Keratinocyte (primary cell): Measurements from ENCODE around the gene SKAP1. TPM values are rescaled to one million over a fixed set of nuclear protein-coding genes. Genes with fewer than 3 reads are reported as not detected.

ENCODE experiments used
- DNase-seq: peaks from one replicate; pipeline ENCODE4 v3.0.0-alpha.2; 2011; ENCODE audit warnings: low read depth, missing footprints, low spot score
- FAIRE-seq: peaks from 2 replicates; lab custom pipeline; 2011; peaks lifted over from hg19 to GRCh38; lab: Jason Lieb, UNC
- H2AFZ ChIP-seq: 2 replicates; pipeline ENCODE4 v1.6.0; 2012; ENCODE audit warnings: low read length, control low read depth, inconsistent platforms; ENCODE audit not compliant: control insufficient read depth
- H3K27ac ChIP-seq: 2 replicates; pipeline ENCODE4 v1.5.1; 2011; ENCODE audit warnings: low read length; ENCODE audit not compliant: control insufficient read depth, insufficient read depth
- H3K27me3 ChIP-seq: 3 replicates; pipeline ENCODE4 v1.6.0; 2011; ENCODE audit warnings: low read length; ENCODE audit not compliant: control insufficient read depth, insufficient read depth; ENCODE audit errors: extremely low read depth
- H3K36me3 ChIP-seq, 2 experiments: 2 replicates in 1 of 2; 3 replicates in 1 of 2; pipeline ENCODE4 v1.5.1; 2011; ENCODE audit warnings: low read length in 2 of 2, mild to moderate bottlenecking in 1 of 2; ENCODE audit not compliant: control insufficient read depth in 2 of 2, insufficient read depth in 2 of 2; ENCODE audit errors: extremely low read depth in 1 of 2
- H3K4me1 ChIP-seq: 3 replicates; pipeline ENCODE4 v1.5.1; 2011; ENCODE audit warnings: low read length; ENCODE audit not compliant: control insufficient read depth, insufficient read depth; ENCODE audit errors: extremely low read depth
- H3K4me2 ChIP-seq: 3 replicates; pipeline ENCODE4 v1.6.0; 2011; ENCODE audit warnings: low read depth, low read length; ENCODE audit not compliant: control insufficient read depth, insufficient read depth; ENCODE audit errors: extremely low read depth
- H3K4me3 ChIP-seq, 3 experiments: fragments of 200-600 bp in 1 of 3; sonication (generic) in 1 of 3; 2 replicates in 2 of 3; 3 replicates in 1 of 3; pipeline ENCODE4 v1.5.1; 2011 to 2016; ENCODE audit warnings: low read length in 3 of 3, mild to moderate bottlenecking in 3 of 3, control low read depth in 2 of 3, inconsistent platforms in 1 of 3, low read depth in 1 of 3, mixed read lengths in 1 of 3, mixed run types in 1 of 3, moderate library complexity in 1 of 3; ENCODE audit not compliant: control insufficient read depth in 2 of 3, insufficient read depth in 2 of 3; ENCODE audit errors: extremely low read depth in 1 of 3
- H3K79me2 ChIP-seq: 2 replicates; pipeline ENCODE4 v1.6.0; 2012; ENCODE audit warnings: low read length; ENCODE audit not compliant: control insufficient read depth, insufficient read depth
- H3K9ac ChIP-seq: 3 replicates; pipeline ENCODE4 v1.6.0; 2011; ENCODE audit warnings: low read length; ENCODE audit not compliant: control insufficient read depth, insufficient read depth; ENCODE audit errors: extremely low read depth
- H3K9me1 ChIP-seq: 3 replicates; pipeline ENCODE4 v1.6.0; 2011; ENCODE audit warnings: low read length; ENCODE audit not compliant: control insufficient read depth, insufficient read depth; ENCODE audit errors: extremely low read depth
- H3K9me3 ChIP-seq: 2 replicates; pipeline ENCODE4 v1.5.1; 2012; ENCODE audit warnings: low read depth, low read length; ENCODE audit not compliant: control insufficient read depth
- H4K20me1 ChIP-seq: 3 replicates; pipeline ENCODE4 v1.6.0; 2011; ENCODE audit warnings: low read length; ENCODE audit not compliant: control insufficient read depth, insufficient read depth; ENCODE audit errors: extremely low read depth
- CTCF ChIP-seq, 3 experiments: IDR thresholded peaks in 1 of 3; conservative IDR thresholded peaks in 1 of 3; optimal IDR thresholded peaks in 1 of 3; 2 replicates in 2 of 3; 3 replicates in 1 of 3; pipeline versions ENCODE3 to v1.5.1; 2011; ENCODE audit warnings: low read length in 3 of 3, mild to moderate bottlenecking in 3 of 3, moderate library complexity in 2 of 3, control low read depth in 1 of 3, inconsistent platforms in 1 of 3; ENCODE audit not compliant: insufficient read depth in 2 of 3; ENCODE audit errors: extremely low read depth in 1 of 3
- EZH2 ChIP-seq: IDR thresholded peaks from one replicate; pipeline ENCODE4 v1.6.1; 2012; ENCODE audit warnings: inconsistent platforms, mild to moderate bottlenecking, low read length, moderate library complexity
- dilution Hi-C: fragments of 300-500 bp; cut with MboI; formaldehyde crosslinking; loops from one replicate; pipeline ENCODE4 v1.7.0; 2020; ENCODE audit warnings: low sequenced_read_pairs; ENCODE audit not compliant: extremely low pct_ligation_motif_present
- polyA plus RNA-seq, 5 experiments: library from polyadenylated mRNA; depleted of rRNA in 3 of 5; stranded (reverse) in 3 of 5; stranded (forward) in 1 of 5; unstranded in 1 of 5; fragments of >200 nt; gene quantifications; 1 replicate in 1 of 5; 2 replicates in 3 of 5; 3 replicates in 1 of 5; pipeline versions ENCODE4 v1.2.1 to v1.2.3, GENCODE V29; 2011 to 2012; ENCODE audit warnings: missing spikeins in 2 of 5, low read depth in 1 of 5, low replicate concordance in 1 of 5

Gene SKAP1
- polyA plus RNA-seq, 1 donor (not counting 4 experiments of a cell fraction or from before 2014, with no cell fraction given): not detected

- Histone ChIP-seq H3K9ac (no peak overlapping the region), H3K9me3 (no peaks in the 10 kb centered on the region), H3K4me3 (no peak overlapping the region), H3K27me3 (peaks cover 37% of the 10 kb centered on the region), H3K36me3 (no peaks in the 10 kb centered on the region), H3K4me2 (no peak overlapping the region), H4K20me1 (no peaks in the 10 kb centered on the region), H3K79me2 (no peaks in the 10 kb centered on the region), H3K4me1 (no peaks in the 10 kb centered on the region), H3K27ac (no peak overlapping the region), H3K9me1 (no peaks in the 10 kb centered on the region), H2AFZ (no peak overlapping the region)
- DNase-seq (no peak), FAIRE-seq (no peak)
- dilution Hi-C loops: no loop called here
- TF ChIP-seq CTCF (optimal IDR thresholded peaks at IDR 0.05 in 1 of 3, IDR thresholded peaks at IDR 0.05 in 1 of 3, conservative IDR thresholded peaks at IDR 0.05 in 1 of 3; ENCODE audit: extremely low read depth in 1 of 3, insufficient read depth in 2 of 3, low read length in 3 of 3): no peak
- TF ChIP-seq EZH2: no peak
Measured at GRCh38 chr17:48198950-48199541, 231.0 kb downstream of the SKAP1 start.

- H3K9me1 ChIP-seq: no peaks in the 10 kb centered on the region
- no peak for FAIRE-seq
- H3K27ac ChIP-seq: no peak overlapping the region
- H3K27me3 ChIP-seq: peaks cover 48% of the 10 kb centered on the region
- H3K4me3 ChIP-seq: no peak overlapping the region
- dilution Hi-C loops: no loop called here
- no peak for TF ChIP-seq CTCF (optimal IDR thresholded peaks at IDR 0.05 in 1 of 3, IDR thresholded peaks at IDR 0.05 in 1 of 3, conservative IDR thresholded peaks at IDR 0.05 in 1 of 3; ENCODE audit: extremely low read depth in 1 of 3, insufficient read depth in 2 of 3, low read length in 3 of 3)
- TF ChIP-seq EZH2: no peak
- no peaks in the 10 kb centered on the region for H3K4me1 ChIP-seq
- no peak for DNase-seq
- H3K9me3 ChIP-seq: no peaks in the 10 kb centered on the region
- H2AFZ ChIP-seq: no peak overlapping the region
- no peaks in the 10 kb centered on the region for H3K79me2 ChIP-seq
- H3K36me3 ChIP-seq: no peaks in the 10 kb centered on the region
- no peaks in the 10 kb centered on the region for H4K20me1 ChIP-seq
- H3K9ac ChIP-seq: no peak overlapping the region
- H3K4me2 ChIP-seq: no peak overlapping the region
Measured at GRCh38 chr17:48195910-48196309, 234.1 kb downstream of the SKAP1 start.
